NCI-H226 (cell line): ENCODE measurements around the gene PBX2.
"Not testable (repeated sequence)": the region's sequence is repeated elsewhere in the genome, so short reads cannot be mapped to it uniquely, and the experiment has no call there.

ENCODE experiments used
- DNase-seq: peaks from one replicate; pipeline ENCODE4 v3.0.0-alpha.2; 2015

The PBX2 gene, protein sequence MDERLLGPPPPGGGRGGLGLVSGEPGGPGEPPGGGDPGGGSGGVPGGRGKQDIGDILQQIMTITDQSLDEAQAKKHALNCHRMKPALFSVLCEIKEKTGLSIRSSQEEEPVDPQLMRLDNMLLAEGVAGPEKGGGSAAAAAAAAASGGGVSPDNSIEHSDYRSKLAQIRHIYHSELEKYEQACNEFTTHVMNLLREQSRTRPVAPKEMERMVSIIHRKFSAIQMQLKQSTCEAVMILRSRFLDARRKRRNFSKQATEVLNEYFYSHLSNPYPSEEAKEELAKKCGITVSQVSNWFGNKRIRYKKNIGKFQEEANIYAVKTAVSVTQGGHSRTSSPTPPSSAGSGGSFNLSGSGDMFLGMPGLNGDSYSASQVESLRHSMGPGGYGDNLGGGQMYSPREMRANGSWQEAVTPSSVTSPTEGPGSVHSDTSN

DNA sequence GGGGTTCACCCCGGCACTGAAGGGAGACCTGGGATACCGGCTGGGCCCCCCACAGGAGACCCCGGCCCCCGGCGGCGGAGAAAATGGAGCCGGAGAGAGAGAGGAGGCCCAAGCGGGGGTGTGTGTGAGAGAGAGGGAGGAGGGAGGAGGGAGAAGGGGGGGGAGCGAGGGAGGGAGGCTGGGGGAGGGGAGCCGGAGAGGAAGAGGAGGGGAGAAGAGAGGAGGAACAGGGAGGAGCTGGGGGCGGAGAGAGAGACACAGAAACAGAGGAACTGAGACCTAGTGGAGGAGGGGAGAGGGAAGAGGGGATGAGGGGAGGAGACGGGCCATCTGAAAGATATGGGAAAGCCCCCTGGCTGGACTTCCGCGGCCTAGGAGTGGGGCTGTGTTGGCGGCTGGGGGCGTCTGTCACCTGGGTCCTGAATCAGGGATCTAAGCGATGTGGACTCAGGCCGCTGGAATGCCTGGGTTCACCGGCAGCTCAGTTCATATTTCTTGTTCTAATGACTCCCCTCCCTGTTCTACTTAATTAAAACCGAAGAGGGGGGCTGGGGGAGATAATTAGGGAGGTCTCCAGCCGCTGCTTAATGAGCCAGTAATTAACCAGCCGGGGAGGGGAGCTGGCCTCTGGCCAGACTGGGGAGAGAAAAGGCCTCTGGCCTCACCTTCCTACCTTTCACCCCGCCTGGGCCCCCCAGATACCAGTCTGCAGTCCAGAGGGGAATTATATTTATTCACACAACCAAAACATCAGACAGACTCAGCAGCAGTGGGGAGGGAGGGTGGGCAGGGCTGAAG is at the start of gene PBX2:
PBX2 (minus strand) TSS at position 149 of the 798 bp plus-strand sequence. CDS start 287 bp downstream, outside the sequence.
- DNase-seq = peak; percentile 67

DNA sequence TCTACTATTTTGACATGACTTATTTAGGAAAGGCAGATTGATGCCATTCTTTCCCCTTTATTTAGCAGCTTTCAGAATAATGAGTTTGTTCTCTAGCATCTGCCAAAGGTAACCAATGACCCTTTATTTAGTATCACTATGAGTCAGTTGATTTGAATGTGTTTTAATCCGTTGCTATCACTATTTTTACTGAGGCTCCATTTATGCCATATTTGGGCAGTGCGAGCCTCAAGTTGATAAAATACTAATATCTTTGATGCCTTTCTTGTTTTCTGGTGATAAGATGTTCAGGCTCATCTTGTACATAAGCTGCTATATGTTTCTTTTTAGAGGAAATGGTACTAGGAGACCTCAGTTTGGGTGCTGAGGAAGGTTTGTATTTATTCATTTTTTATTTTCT is 49.5 kb upstream of the PBX2 start:
- no peak for DNase-seq

DNA sequence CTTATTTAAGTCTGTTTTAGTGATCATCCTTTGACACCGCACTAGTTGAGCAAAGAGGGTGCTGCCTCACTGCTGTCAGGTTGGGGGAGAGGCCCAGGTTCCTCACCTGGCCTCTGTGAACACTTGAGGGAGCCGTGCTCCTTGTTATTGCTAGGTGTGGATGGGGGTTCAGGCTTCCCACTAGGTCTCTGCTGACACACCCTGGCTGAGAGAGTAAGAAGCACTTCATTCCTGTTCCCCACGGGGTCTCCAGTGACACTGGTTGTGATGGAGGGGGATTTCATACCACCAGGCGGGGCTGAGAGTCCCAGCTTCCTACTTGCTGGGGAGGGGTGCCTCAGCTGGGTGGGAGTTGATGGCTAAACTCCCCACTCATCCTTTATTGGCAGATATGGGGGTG is 44.9 kb upstream of the PBX2 start:
- DNase-seq = no peak

DNA sequence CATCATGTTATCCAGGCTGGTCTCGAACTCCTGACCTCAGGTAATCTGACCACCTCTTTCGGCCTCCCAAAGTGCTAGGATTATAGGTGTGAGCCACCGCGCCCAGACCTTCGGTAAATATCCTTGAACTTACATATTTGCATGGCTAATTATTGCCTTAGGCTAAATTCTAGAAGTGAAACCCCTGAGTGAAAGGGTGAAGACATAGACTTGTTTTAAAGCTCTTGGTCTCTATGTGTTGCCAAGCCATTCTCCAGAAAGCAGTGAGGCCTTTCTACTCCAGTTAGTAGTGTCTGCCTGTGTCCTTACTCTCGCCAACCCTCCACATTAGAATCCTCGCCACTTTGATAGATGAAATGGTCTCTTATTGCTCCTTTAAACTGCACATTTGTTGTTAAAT is 36.4 kb upstream of the PBX2 start:
- DNase-seq = no peak

DNA sequence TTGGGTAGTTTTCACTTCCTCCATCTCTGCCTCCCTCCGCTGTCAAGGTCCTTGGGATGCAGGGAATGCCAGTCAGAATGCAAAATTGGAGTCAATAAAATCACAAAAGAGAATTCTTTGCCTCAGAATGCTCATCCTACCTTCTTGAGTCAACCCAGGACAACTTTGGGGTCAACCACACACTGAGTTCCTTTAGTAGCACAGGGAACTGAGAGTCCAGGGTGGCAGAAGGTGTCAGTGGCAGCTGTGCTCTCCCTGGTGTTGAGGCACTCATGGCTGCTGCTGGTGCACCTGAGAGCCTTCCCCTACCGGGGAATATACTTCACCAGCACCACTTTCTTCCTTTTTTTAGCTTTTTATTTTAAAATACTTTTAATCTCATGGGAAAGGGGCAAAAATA is 34.7 kb upstream of the PBX2 start:
- DNase-seq = no peak

DNA sequence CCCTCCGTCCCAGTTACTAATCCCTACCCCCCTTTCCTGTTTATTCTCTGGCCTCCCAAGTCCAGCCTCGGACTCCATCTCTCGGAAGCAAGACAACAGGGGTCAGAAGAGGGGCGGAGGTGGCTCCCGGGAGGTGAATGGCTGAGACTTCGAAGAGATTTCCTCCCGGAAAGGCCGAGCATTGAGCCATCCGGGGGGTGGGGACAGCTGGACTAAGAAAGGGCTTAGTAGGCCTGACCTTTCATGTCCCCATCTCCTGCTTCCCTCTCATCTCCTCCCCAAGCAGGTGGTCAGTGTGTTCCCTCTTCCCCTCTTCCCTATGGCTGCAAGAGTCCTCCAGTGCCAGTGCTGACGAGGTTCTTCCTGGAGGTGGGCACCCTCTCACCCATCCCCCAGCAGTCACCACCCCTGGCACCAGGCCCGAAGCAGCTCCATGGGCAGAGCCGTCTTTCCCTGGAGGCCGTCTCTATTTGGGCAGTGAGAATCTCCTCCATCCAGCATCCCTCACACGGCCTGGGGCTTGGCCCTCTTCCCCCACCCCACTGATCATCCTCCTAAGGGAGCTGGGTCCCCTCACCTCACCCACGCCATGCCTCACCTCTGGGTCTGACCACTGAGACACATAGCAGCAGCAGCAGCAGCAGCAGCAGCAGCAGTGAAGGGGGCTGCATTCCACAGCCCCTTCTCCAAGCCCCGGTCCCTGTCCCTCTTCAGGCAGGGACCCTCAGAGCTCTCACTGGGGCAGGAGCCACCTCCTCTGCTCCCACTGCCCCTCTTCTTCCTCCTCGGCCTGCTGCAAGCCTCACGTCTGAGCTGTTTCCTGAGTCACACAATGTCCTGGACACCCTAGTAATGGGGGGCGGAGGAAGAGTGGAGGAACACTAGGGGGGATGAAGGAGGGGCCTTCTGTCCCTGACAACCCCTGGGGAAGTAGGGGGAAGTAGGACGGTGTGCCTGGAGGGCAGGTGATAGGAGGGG is 33.5 kb upstream of the PBX2 start, which contains the start of gene NOTCH4:
NOTCH4 (minus strand) TSS at position 810 of the 978 bp plus-strand sequence; CDS start at position 671, 139 bp downstream.
- DNase-seq = no peak

DNA sequence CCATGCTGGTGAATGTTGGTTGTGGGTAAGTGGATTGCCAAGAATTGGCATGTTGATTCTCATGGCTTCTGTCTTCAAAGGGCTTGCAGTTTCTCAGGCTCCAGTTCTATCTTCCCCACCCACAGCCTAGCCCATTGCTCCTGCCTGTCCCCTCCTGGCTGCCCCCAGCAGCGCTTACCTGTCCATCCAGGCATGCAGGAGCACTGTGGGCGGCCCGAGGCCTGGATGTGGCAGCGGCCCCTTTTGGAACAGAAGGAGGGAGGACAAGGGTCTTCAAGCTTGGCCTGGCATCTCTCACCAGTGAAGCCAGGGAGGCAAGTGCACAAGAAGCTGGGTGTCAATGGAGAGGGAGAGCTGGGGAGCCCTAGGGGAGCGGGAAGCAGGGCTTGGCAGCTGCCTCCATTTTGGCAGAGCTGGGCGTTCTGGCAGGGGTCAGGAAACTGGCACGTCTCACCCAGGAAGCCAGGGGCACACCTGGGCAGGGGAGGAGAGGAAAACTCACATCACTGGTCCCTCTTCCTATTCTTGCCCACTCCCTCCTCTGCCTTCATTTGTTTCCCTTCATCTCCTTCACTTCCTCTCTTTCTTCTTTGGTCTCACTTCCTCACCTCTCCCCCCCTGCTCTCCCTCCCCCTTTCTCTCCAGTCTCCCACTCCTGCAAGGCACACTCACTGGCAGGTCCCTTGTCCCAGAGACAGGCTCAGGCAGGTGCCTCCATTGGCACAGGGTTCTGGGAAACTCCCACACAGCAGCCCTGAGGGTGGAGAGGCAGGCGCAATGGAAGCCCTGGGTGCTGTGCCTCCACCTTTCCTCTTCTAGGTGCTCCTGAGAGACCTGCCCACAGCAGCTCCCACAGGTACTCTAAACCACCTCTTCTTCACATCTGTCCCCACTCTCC is 32.6 kb upstream of the PBX2 start:
- no peak for DNase-seq

DNA sequence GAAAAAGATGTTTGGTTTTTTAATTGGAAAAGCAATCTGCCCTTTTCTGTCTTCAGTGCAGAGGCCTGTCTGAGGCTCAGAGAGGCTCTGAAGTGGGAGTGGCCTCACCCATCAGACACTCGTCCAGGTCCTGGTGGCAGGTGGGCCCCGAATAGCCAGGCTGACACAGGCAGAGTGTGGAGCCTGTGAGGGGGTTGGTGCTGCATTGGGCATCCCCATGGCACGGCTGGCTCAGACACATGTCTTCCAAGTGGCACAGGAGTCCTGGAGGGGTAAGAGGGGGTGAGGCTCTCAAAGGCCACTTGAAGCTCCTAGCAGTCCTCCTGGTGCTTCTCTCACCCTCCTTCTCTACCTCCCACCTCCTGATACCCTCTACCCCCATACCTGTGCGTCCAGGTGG is 30.0 kb upstream of the PBX2 start:
- DNase-seq = no peak

DNA sequence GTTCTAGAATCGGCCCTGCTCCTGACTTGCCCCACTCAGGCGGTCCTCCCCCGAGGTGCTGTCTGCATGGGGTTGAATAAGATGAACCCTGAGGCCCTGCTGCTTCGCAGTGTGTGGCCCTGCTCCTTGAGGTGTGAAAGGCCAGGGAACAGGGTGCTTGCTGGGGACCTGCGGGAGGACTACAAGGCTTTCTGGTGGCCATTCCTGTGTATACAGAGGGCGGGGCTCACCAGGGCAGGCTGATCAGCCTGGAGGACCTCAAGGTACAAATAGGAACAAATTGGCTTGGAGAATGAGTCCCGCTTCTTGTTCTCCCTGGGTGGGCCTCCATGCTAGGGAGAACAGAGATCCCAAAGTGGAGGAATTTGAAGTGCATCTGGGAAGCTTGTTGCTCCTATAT is 28.2 kb upstream of the PBX2 start:
- DNase-seq = no peak

DNA sequence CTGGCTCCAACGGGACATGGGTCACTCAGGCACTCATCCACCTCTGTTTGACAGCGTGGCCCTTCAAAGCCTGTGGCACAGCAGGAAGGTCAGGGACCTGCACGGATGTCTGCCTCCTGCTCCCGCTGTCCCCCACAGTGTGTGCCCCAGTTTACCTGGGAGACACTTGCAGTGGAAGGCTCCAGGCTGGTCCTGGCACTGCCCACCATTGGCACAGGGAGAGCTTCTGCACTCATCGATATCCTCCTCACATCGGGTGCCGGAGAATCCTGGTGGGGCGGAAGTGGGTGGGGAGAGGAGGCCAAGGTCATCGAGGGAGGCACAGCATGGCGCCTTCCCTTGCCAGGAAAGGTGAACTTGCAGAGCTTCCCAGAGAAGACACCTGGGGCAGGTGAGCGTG is 27.0 kb upstream of the PBX2 start:
- DNase-seq = no peak

DNA sequence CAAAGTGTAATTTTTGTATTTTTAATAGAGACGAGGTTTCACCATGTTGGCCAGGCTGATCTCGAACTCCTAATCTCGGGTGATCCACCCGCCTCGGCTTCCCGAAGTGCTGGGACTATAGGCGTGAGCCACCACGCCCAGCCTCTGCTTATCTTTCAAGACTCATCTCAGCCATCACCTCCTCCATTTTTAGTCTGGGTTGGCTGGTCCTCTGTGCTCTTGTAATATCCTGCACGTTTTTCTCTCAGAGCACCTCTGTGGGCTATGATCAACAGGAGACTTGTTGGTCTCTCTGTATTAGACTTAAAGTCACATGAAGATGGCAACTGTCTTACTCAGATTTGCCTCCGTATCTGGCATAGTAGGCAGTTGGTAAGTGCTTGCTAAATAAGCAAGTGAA is 26.3 kb upstream of the PBX2 start:
- DNase-seq = no peak

DNA sequence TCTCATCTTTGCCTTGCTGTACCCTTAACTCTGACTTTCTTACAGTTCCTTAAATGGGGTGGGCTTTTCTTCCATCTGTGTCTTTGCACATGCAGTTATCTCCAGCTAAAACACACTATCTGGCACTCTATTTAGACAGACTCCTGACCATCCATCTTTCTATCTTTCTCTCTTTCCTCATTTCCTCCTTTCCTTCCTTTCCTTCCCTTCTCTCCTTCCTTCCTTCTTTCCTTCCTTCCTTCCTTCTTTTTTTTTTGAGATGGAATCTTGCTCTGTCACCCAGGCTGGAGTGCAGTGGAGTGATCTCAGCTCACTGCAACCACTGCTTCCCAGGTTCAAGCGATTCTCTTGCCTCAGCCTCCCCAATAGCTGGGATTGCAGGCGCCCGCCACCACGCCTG is 25.6 kb upstream of the PBX2 start:
- DNase-seq = no peak

DNA sequence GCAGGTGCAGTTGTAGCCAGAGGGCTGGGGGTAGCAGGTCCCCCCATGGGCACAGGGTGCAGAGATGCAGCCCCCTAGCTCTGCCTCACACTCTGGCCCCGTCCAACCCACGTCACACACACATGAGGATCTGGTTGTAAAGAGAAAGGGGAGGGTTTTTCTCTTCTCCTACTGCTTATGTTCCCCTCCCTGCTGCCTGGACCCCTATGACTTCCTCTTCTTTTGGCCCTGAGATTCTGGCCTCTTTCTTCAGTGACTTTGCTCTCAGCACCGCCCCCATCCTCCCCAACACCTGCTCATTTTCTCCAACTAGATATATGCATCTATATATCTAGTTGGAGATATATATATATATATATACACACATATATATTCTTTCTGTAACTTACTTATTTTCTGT is 24.1 kb upstream of the PBX2 start:
- DNase-seq = no peak

DNA sequence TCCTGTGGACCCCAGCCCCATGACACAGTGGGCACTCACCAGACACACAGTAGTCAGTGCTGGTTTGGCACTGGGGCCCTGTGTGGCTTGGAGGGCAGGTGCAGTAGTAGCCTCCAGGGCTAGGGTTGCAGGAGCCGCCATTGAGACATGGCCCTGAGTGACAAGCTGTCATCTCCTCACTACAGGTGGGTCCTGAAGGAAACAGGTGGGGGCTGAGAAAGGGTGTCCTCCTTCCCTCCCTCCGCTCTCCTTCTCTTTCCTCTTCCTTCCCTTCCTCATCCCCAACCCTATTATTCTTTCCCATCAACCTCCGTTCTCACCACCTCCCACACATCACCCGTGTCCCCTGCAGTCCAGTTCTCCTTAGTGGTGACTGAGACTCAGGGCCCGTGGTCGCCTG is 23.6 kb upstream of the PBX2 start:
- no peak for DNase-seq

DNA sequence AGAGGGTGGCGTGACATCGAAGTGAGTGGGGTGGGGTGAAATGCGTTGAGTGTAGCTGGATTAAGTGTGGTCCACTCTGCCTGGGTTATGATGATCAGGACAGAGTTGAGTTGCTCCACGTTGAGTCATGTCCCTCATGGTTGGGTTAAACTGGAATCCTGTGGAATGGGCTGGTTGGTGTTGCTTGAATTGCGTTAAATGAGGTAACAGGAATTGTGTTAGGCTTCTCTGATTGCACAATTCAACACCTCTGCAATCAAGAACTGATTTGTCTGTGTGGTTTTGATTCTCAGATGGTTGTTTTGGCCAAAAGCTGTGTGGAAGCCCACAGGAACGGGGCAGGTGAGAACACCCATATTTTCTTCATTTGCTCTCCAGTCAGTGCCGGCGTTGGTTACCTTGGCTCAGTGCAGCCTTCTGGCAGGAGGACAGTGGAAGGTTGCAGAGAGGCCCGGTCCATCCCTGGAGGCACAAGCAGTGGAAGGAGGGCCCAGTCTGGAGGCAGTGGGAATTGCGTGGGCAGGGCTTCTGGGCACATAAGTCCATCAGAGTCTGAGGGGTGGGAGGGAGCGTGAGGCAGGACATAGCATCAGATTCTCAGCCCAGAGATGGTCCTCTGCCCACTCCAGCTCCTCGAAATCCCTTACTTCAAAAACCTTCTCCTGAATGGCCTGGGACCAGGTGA is 22.2 kb upstream of the PBX2 start:
- no peak for DNase-seq

DNA sequence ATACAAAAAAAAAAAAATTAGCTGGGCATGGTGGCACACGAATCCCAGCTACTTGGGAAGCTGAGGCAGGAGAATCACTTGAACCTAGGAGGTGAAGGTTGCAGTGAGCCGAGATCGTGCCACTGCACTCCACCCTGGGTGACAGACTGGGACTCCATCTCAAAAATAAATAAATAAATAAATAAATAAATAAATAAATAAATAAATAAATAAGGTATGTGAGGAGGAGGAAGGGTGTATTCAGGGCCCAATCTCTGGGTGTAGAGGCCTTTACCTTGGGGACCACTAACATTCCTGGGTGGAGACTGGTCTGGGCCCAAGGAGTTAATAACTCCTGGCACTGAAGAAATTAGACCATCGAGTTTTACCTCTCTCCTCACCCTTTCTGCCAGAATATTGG is 21.4 kb upstream of the PBX2 start:
- not testable (repeated sequence) for DNase-seq

DNA sequence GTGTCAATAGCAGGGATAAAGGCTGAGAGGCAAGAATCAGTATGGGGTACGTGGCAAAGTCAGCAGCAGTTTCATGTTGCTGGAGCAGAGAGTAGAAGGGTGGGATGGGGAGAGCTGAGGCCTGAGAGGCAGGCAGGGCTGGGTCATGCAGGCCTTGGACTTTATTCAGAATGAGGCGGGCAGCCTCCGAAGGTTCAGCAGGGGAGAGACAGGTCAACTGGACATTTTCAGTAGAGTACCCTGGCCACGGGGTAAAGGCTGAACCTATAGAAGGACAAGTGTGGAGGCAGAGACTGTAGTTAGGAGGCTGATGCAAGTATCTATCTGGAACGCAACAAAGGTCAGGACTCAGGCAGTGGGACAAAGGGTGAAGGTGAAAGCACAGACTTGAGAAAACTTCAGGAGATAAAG is 20.2 kb upstream of the PBX2 start:
- no peak for DNase-seq

DNA sequence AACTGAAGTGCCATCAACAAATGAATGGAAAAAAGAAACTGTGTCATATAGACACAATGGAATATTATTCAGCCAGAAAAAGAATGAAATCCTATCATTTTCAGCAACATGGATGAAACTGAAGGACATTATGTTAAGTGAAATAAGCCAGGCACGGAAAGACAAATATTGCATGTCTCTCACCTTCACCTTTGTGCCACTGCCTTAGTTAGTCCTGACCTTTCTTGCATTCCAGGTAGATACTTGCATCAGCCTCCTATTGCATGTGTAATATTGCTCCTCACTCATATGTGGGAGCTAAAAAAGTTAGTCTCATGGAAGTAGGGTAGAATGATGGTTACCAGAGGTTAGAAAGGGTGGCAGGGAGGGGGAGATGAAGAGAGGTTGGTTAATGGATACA is 19.0 kb upstream of the PBX2 start:
- DNase-seq = no peak

DNA sequence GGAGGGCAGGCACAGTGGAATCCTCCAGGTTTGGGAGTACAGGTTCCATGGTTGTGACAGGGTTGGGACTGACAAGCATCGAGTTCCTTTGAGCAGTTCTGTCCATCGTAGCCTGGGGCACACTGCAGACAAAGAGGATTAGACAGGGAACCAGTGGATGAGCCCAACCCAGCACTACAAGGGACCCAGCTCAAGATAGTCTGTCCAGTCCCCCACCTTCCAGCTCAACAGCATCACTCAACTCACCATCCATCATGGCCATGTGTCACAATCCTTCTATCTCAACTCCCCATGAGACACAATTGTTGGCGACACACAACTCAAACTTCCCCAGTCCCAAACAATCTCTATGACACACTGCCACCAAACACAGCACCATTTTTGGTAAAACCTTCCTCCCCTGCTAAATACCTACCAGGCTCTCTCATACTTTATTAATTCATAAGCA is 14.3 kb upstream of the PBX2 start:
- DNase-seq = no peak

DNA sequence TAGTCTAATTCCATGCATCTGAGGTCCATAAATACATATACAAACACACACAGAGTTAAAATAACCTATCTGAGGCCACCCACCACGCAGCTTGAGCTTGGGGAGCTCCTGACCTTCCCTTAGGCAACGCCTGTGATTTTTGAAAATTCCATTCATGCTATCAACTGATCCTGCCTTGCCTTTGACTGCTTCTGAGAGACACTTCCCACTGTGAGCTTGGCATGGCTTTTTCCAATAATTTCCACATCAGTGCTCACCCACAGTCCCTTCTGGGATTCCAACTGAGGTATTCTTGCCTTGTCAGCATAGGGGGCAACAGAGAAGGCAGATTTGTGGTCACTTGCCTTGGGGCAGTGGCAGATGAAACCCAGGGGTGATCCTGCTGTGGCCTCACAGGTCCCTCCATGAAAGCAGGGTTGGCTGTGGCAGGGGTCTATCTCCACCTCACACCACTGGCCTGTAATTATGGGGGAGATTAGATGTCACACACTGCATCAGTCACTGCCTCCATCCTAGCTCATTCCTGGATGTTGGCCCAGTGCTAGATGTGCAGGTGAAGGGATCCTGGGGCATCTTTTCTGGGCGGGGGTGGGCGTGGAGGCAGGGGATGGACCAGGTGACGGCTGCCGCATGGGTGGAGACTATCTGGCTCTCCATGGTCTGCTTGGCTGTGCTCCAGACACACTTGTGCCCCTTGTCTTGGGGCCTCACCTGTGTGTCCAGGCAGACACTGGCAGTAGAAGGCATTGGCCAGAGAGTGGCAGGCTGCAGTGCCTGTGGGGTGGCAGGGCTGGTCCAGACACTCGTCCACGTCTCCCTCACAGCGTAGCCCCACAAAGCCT is 13.6 kb upstream of the PBX2 start:
- no peak for DNase-seq
